Lower leg skin (tissue), 3 donors: ENCODE data around the gene TBC1D10A.

Experiments used
- CTCF ChIP-seq, 3 donors: fragments of 450-650 bp; IDR thresholded peaks; one replicate each; pipeline ENCODE4 v1.5.1; 2016; ENCODE audit warnings: antibody characterized with exemption in 3 of 3, mild to moderate bottlenecking in 3 of 3, moderate library complexity in 2 of 3
- POLR2A ChIP-seq, 2 donors: fragments of 450-650 bp; IDR thresholded peaks; one replicate each; pipeline ENCODE4 v1.6.1; 2016 to 2017; ENCODE audit warnings: antibody characterized with exemption in 2 of 2, mild to moderate bottlenecking in 1 of 2, moderate library complexity in 1 of 2

GRCh38 chr22:30243661-30244060 lies 83.1 kb downstream of the TBC1D10A start:
- TF ChIP-seq CTCF (IDR thresholded peaks at IDR 0.05) (no peak), POLR2A (IDR thresholded peaks at IDR 0.05) (no peak)
